Peyer's patch (tissue), 4 donors: ENCODE measurements around the gene ALOX5AP. TPM values are rescaled to one million over a fixed set of nuclear protein-coding genes. Genes with fewer than 3 reads are reported as not detected.

Experiments used
- DNase-seq, 3 donors: peaks; one replicate each; pipeline ENCODE4 v3.0.0-alpha.2; 2017 to 2019
- H3K27ac ChIP-seq, 4 donors: fragments of 200-600 bp; sonication (generic); one replicate each; pipeline ENCODE4 v1.5.1; 2016 to 2019
- H3K27me3 ChIP-seq, 2 donors: fragments of 200-600 bp; sonication (generic); one replicate each; pipeline ENCODE4 v1.5.1; 2019
- H3K36me3 ChIP-seq, 3 donors: fragments of 200-600 bp; sonication (generic); one replicate each; pipeline ENCODE4 v1.5.1; 2016 to 2019
- H3K4me1 ChIP-seq, 4 donors: fragments of 200-600 bp; sonication (generic); one replicate each; pipeline ENCODE4 v1.5.1; 2016 to 2019
- H3K4me3 ChIP-seq, 4 donors: fragments of 200-600 bp; sonication (generic); 1 replicate in 3 of 4; 2 replicates in 1 of 4; pipeline ENCODE4 v1.5.1; 2016 to 2019; ENCODE audit warnings: mild to moderate bottlenecking in 1 of 4
- H3K9me3 ChIP-seq, 4 donors: fragments of 200-600 bp; sonication (generic); one replicate each; pipeline ENCODE4 v1.5.1; 2016 to 2019; ENCODE audit warnings: mild to moderate bottlenecking in 1 of 4
- CTCF ChIP-seq, 6 experiments: fragments of 450-650 bp in 4 of 6; fragments of 200-600 bp in 2 of 6; sonication (generic) in 1 of 6; IDR thresholded peaks; one replicate each; pipeline ENCODE4 v1.5.1; 2017 to 2019; ENCODE audit warnings: antibody characterized with exemption in 6 of 6, mild to moderate bottlenecking in 3 of 6, moderate library complexity in 1 of 6
- POLR2A ChIP-seq, 2 donors: fragments of 450-650 bp; IDR thresholded peaks; one replicate each; pipeline ENCODE4 v1.5.1; 2017; ENCODE audit warnings: antibody characterized with exemption in 2 of 2, mild to moderate bottlenecking in 2 of 2, moderate library complexity in 2 of 2
- total RNA-seq, 4 donors: library from RNA; depleted of rRNA; stranded (reverse); fragments of >200 nt; gene quantifications; one replicate each; pipeline ENCODE4 v1.1.0, GENCODE V29; 2016

The ALOX5AP gene
- total RNA-seq, 4 donors from 2014 or later: 7.6 to 19.8 (median 13.2) TPM

DNA sequence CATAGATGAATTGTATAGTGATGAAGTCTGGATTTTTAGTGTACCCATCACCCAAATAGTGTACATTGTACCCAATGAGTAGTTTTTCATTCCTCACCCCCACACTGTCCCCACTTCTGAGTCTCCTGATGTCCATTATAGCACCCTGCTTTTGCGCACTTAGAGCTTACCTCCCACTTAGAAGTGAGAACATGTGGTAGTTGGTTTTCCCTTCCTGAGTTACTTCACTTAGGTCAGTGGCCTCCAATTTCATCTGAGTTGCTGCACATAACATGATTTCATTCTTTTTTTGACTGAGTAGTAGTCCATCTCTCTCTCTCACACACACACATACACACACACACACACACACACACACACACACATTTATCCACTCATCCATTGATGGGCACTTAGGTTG, 43.2 kb upstream of the ALOX5AP start:
- DNase-seq: no peak
- TF ChIP-seq CTCF (IDR thresholded peaks at IDR 0.05) (no peak), POLR2A (IDR thresholded peaks at IDR 0.05) (no peak)

GRCh38 chr13:30696278-30697176, 38.8 kb upstream of the ALOX5AP start:
- no peaks in the 10 kb centered on the region for H3K36me3 ChIP-seq
- H3K4me1 ChIP-seq: peaks cover 0 to 19% (median 0%) of the 10 kb centered on the region in 4 donors
- no peak overlapping the region for H3K4me3 ChIP-seq
- H3K9me3 ChIP-seq: no peaks in the 10 kb centered on the region
- peak in 1 of 3 donors; percentile 58 for DNase-seq
- no peak for TF ChIP-seq CTCF (IDR thresholded peaks at IDR 0.05)
- TF ChIP-seq POLR2A (IDR thresholded peaks at IDR 0.05): no peak
- no peak overlapping the region for H3K27ac ChIP-seq
- no peaks in the 10 kb centered on the region for H3K27me3 ChIP-seq

More for the DNA sequence above, 43.2 kb upstream of the ALOX5AP start:
- H3K4me1 ChIP-seq: peaks cover 0 to 5% (median 2%) of the 10 kb centered on the region in 4 donors
- no peak overlapping the region for H3K27ac ChIP-seq
- no peaks in the 10 kb centered on the region for H3K9me3 ChIP-seq
- H3K27me3 ChIP-seq: no peaks in the 10 kb centered on the region
- no peak overlapping the region for H3K4me3 ChIP-seq
- H3K36me3 ChIP-seq: no peaks in the 10 kb centered on the region

- TF ChIP-seq CTCF (IDR thresholded peaks at IDR 0.05): no peak
- TF ChIP-seq POLR2A (IDR thresholded peaks at IDR 0.05): no peak
- DNase-seq: no peak
- no peak overlapping the region for H3K27ac ChIP-seq
Measured at GRCh38 chr13:30697177-30697953, 38.0 kb upstream of the ALOX5AP start.

DNA sequence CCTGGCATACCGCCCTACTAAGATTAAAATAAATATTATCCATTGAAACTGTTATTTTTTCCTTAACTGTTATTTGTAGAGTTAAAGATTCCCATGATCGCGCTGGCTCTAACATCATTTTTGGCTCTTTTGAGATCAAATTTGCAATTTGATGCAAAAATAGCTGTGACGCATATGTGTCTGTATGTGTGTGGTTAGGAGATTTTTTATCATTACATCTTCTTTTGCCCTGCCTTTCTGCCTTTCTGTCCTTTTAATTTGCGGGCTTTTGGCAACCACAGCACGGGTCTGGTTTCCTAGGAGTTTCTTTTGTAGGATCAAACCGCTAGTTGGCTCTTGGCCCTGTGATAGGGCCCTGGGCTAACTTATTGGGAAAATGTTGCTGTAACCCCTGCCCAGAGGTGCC, 37.3 kb upstream of the ALOX5AP start:
- no peak overlapping the region for H3K4me3 ChIP-seq
- TF ChIP-seq CTCF (IDR thresholded peaks at IDR 0.05): no peak
- no peak for TF ChIP-seq POLR2A (IDR thresholded peaks at IDR 0.05)
- H3K36me3 ChIP-seq: no peaks in the 10 kb centered on the region
- H3K27ac ChIP-seq: no peak overlapping the region
- no peaks in the 10 kb centered on the region for H3K27me3 ChIP-seq
- DNase-seq: no peak
- H3K4me1 ChIP-seq: peaks cover 0 to 19% (median 0%) of the 10 kb centered on the region in 4 donors
- H3K9me3 ChIP-seq: no peaks in the 10 kb centered on the region

More at GRCh38 chr13:30697177-30697953, 38.0 kb upstream of the ALOX5AP start:
- no peak overlapping the region for H3K4me3 ChIP-seq
- no peaks in the 10 kb centered on the region for H3K9me3 ChIP-seq
- H3K4me1 ChIP-seq: peaks cover 0 to 19% (median 0%) of the 10 kb centered on the region in 4 donors
- H3K27me3 ChIP-seq: no peaks in the 10 kb centered on the region
- no peaks in the 10 kb centered on the region for H3K36me3 ChIP-seq

DNA sequence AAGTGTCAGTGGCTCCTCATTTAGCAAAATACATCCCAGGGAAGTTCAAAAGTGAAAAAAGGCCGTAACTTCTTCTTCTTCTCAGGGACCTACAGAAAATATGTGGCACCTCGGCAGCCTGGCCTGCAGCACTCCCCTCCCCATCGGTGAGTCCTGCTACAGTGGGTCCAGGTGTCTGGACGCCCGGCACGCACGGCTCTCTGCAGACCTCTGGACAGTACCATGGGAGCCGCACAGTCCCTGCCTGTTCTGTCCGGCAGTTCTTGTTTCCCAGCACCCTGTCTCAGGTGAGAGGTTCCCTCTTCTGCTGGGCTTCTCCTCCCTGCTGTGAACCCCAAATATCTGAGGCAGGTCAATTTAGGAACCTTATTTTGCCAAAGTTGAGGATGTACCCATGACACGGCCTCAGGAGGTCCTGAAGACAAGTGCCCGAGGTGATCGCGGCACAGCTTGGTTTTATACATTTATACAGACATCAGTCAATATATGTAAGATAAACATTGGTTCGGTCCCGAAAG, 36.8 kb upstream of the ALOX5AP start:
- H3K4me3 ChIP-seq: no peak overlapping the region
- H3K4me1 ChIP-seq: peaks cover 0 to 19% (median 0%) of the 10 kb centered on the region in 4 donors
- no peak for DNase-seq
- no peaks in the 10 kb centered on the region for H3K36me3 ChIP-seq
- H3K27me3 ChIP-seq: no peaks in the 10 kb centered on the region
- no peak for TF ChIP-seq CTCF (IDR thresholded peaks at IDR 0.05)
- no peak for TF ChIP-seq POLR2A (IDR thresholded peaks at IDR 0.05)
- no peak overlapping the region for H3K27ac ChIP-seq
- no peaks in the 10 kb centered on the region for H3K9me3 ChIP-seq
